GM19397 (cell line): ENCODE data around the gene MLKL.
"Not testable (repeated sequence)": the region's sequence is repeated elsewhere in the genome, so short reads cannot be mapped to it uniquely, and the experiment has no call there.

Source experiments
- ATAC-seq: cut with Tn5 transposase; IDR thresholded peaks from one replicate; pipeline ENCODE4 v1.9.1; 2021; ENCODE audit warnings: mild to moderate bottlenecking, moderate library complexity; ENCODE audit not compliant: unreplicated experiment

The MLKL gene

GRCh38 chr16:74652883-74653282, 47.8 kb downstream of the MLKL start:
- not testable (repeated sequence) for ATAC-seq

- ATAC-seq: no peak
These were observed 48.4 kb downstream of the MLKL start for GRCh38 chr16:74652249-74652648.

- ATAC-seq: no peak
These were observed 48.8 kb downstream of the MLKL start for GRCh38 chr16:74651841-74652240.

GRCh38 chr16:74650966-74651567, 49.6 kb downstream of the MLKL start:
- ATAC-seq: no peak

GRCh38 chr16:74649839-74650504, 50.7 kb downstream of the MLKL start:
- no peak for ATAC-seq

- ATAC-seq: no peak
These were observed 58.7 kb downstream of the MLKL start for GRCh38 chr16:74641969-74642368.

GRCh38 chr16:74637742-74638453, 62.8 kb downstream of the MLKL start:
- ATAC-seq: no peak

GRCh38 chr16:74635303-74635702, 65.4 kb downstream of the MLKL start:
- no peak for ATAC-seq

GRCh38 chr16:74633686-74634085, 67.0 kb downstream of the MLKL start:
- no peak for ATAC-seq

- no peak for ATAC-seq
These were observed 73.0 kb downstream of the MLKL start for GRCh38 chr16:74627506-74628220.

GRCh38 chr16:74626741-74627416, 73.8 kb downstream of the MLKL start:
- no peak for ATAC-seq

- ATAC-seq: no peak
These were observed 74.9 kb downstream of the MLKL start for GRCh38 chr16:74625500-74626350.

GRCh38 chr16:74623839-74624235, 76.8 kb downstream of the MLKL start:
- ATAC-seq: no peak

- no peak for ATAC-seq
These were observed 77.3 kb downstream of the MLKL start for GRCh38 chr16:74623214-74623838.

- no peak for ATAC-seq
These were observed 78.7 kb downstream of the MLKL start for GRCh38 chr16:74622005-74622404.
